ENCODE measurements around the gene GJA4.
"Not testable (repeated sequence)": the region's sequence is repeated elsewhere in the genome, so short reads cannot be mapped to it uniquely, and the experiment has no call there.

The GJA4 gene

GRCh38 chr1:34787461-34788420, 5.1 kb upstream of the GJA4 start:
- peak; percentile 66 for DNase-seq (ENCODE audit: low read depth, low spot score)

- DNase-seq (ENCODE audit: low read depth, low spot score), result no peak
Observed at GRCh38 chr1:34790985-34791384, 1.8 kb upstream of the GJA4 start.

- DNase-seq (ENCODE audit: low read depth, low spot score), result no peak
Observed at GRCh38 chr1:34792424-34792823, 375 bp upstream of the GJA4 start.

GRCh38 chr1:34794001-34794789, 1.4 kb downstream of the GJA4 start:
- no peak for DNase-seq (ENCODE audit: low read depth, low spot score)

- no peak for DNase-seq (ENCODE audit: low read depth, low spot score)
Observed at GRCh38 chr1:34794790-34795180, 2.0 kb downstream of the GJA4 start.

GRCh38 chr1:34795916-34796315, 3.1 kb downstream of the GJA4 start:
- no peak for DNase-seq (ENCODE audit: low read depth, low spot score)

- DNase-seq (ENCODE audit: low read depth, low spot score), result no peak
Observed at GRCh38 chr1:34796990-34797389, 4.2 kb downstream of the GJA4 start.

GRCh38 chr1:34800214-34800613, 7.4 kb downstream of the GJA4 start:
- DNase-seq (ENCODE audit: low read depth, low spot score), result peak; percentile 60

GRCh38 chr1:34803770-34804169, 11.0 kb downstream of the GJA4 start:
- DNase-seq (ENCODE audit: low read depth, low spot score), result no peak

GRCh38 chr1:34806396-34806795, 13.6 kb downstream of the GJA4 start:
- DNase-seq (ENCODE audit: low read depth, low spot score), result peak; percentile 68

- peak; percentile 81 for DNase-seq (ENCODE audit: low read depth, low spot score)
Observed at GRCh38 chr1:34808051-34808810, 15.4 kb downstream of the GJA4 start.

- not testable (repeated sequence) for DNase-seq (ENCODE audit: low read depth, low spot score)
Observed at GRCh38 chr1:34810781-34811180, 18.0 kb downstream of the GJA4 start.

GRCh38 chr1:34816332-34816731, 23.5 kb downstream of the GJA4 start:
- no peak for DNase-seq (ENCODE audit: low read depth, low spot score)

- DNase-seq (ENCODE audit: low read depth, low spot score), result no peak
Observed at GRCh38 chr1:34816778-34817177, 24.0 kb downstream of the GJA4 start.

- not testable (repeated sequence) for DNase-seq (ENCODE audit: low read depth, low spot score)
Observed at GRCh38 chr1:34818862-34819261, 26.1 kb downstream of the GJA4 start.

GRCh38 chr1:34822202-34822601, 29.4 kb downstream of the GJA4 start:
- DNase-seq (ENCODE audit: low read depth, low spot score), result no peak

GRCh38 chr1:34824817-34825454, 32.1 kb downstream of the GJA4 start:
- no peak for DNase-seq (ENCODE audit: low read depth, low spot score)

GRCh38 chr1:34825455-34826091, 32.8 kb downstream of the GJA4 start:
- DNase-seq (ENCODE audit: low read depth, low spot score), result peak; percentile 67

GRCh38 chr1:34827341-34827941, 34.6 kb downstream of the GJA4 start:
- DNase-seq (ENCODE audit: low read depth, low spot score), result no peak

GRCh38 chr1:34828611-34829010, 35.8 kb downstream of the GJA4 start:
- no peak for DNase-seq (ENCODE audit: low read depth, low spot score)
